Measurements from ENCODE around the gene ZMIZ1.

DNA sequence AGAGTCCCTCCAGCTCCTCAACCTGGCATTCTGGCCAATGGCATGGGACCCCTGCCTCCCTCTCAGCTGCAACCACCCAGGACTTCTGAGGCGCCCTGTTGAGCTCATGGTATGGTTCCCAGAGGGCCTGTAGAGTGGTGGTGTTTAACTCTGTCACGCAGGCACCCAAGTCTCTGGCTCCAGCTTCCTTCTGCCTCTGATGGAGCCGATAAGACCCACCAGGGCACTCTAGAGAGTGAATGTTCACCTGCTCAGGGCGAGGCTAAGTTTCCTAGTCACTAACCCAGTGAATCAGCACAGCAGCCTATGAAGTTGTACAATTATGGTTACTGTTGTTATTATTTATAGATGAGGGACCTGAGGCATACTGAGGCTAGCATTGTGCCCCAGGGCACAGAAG, 120.4 kb downstream of the ZMIZ1 start:
- TF ChIP-seq, protein P1, sequence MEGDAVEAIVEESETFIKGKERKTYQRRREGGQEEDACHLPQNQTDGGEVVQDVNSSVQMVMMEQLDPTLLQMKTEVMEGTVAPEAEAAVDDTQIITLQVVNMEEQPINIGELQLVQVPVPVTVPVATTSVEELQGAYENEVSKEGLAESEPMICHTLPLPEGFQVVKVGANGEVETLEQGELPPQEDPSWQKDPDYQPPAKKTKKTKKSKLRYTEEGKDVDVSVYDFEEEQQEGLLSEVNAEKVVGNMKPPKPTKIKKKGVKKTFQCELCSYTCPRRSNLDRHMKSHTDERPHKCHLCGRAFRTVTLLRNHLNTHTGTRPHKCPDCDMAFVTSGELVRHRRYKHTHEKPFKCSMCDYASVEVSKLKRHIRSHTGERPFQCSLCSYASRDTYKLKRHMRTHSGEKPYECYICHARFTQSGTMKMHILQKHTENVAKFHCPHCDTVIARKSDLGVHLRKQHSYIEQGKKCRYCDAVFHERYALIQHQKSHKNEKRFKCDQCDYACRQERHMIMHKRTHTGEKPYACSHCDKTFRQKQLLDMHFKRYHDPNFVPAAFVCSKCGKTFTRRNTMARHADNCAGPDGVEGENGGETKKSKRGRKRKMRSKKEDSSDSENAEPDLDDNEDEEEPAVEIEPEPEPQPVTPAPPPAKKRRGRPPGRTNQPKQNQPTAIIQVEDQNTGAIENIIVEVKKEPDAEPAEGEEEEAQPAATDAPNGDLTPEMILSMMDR (conservative IDR thresholded peaks at IDR 0.05; ENCODE audit: low read depth, low read length) = no peak
- no peak for TF ChIP-seq EZH2 (IDR thresholded peaks at IDR 0.05; ENCODE audit: borderline replicate concordance, low read depth, low read length, poor library complexity, severe bottlenecking)
